GM23248 (cell line): ENCODE data around the gene ADGRL3. TPM values are rescaled to one million over a fixed set of nuclear protein-coding genes. Genes with fewer than 3 reads are reported as not detected.

ENCODE experiments used
- DNase-seq: peaks from one replicate; pipeline ENCODE4 v3.0.0-alpha.2; 2015
- H2AFZ ChIP-seq: fragments of 200-600 bp; sonication (generic); 2 replicates; pipeline ENCODE4 v1.6.1; 2016; ENCODE audit warnings: antibody characterized with exemption
- H3F3A ChIP-seq: fragments of 200-600 bp; sonication (generic); 2 replicates; pipeline ENCODE4 v1.6.1; 2016; ENCODE audit warnings: mild to moderate bottlenecking, antibody characterized with exemption, mixed run types; ENCODE audit not compliant: insufficient read depth
- H3K27ac ChIP-seq: fragments of 200-600 bp; sonication (generic); 2 replicates; pipeline ENCODE4 v1.5.1; 2016; ENCODE audit warnings: mild to moderate bottlenecking
- H3K27me3 ChIP-seq: fragments of 200-600 bp; sonication (generic); replicated peaks from 2 replicates; pipeline ENCODE4 v1.6.1; 2016; ENCODE audit warnings: mild to moderate bottlenecking; ENCODE audit not compliant: insufficient read depth
- H3K36me3 ChIP-seq: fragments of 200-600 bp; sonication (generic); 2 replicates; pipeline ENCODE4 v1.6.1; 2016; ENCODE audit warnings: low read depth, mild to moderate bottlenecking
- H3K4me1 ChIP-seq: fragments of 200-600 bp; sonication (generic); 2 replicates; pipeline ENCODE4 v1.6.1; 2016; ENCODE audit warnings: mild to moderate bottlenecking; ENCODE audit not compliant: insufficient read depth
- H3K4me2 ChIP-seq: fragments of 200-600 bp; sonication (generic); one replicate; pipeline ENCODE4 v1.6.1; 2016; ENCODE audit warnings: mild to moderate bottlenecking; ENCODE audit not compliant: unreplicated experiment
- H3K4me3 ChIP-seq: fragments of 200-600 bp; sonication (generic); 2 replicates; pipeline ENCODE4 v1.5.1; 2016; ENCODE audit warnings: mild to moderate bottlenecking
- H3K79me2 ChIP-seq: fragments of 200-600 bp; sonication (generic); 2 replicates; pipeline ENCODE4 v1.6.1; 2016; ENCODE audit warnings: mild to moderate bottlenecking; ENCODE audit not compliant: insufficient read depth
- H3K9ac ChIP-seq: fragments of 200-600 bp; sonication (generic); 2 replicates; pipeline ENCODE4 v1.6.1; 2016; ENCODE audit warnings: mild to moderate bottlenecking
- H3K9me2 ChIP-seq: fragments of 200-600 bp; sonication (generic); 2 replicates; pipeline ENCODE4 v1.6.1; 2016; ENCODE audit warnings: mixed run types, mild to moderate bottlenecking, moderate library complexity; ENCODE audit not compliant: insufficient read depth
- H3K9me3 ChIP-seq: fragments of 200-600 bp; sonication (generic); one replicate; pipeline ENCODE4 v1.6.1; 2017; ENCODE audit warnings: low read depth
- H4K20me1 ChIP-seq: fragments of 200-600 bp; sonication (generic); 2 replicates; pipeline ENCODE4 v1.6.0; 2016; ENCODE audit not compliant: insufficient read depth
- EZH2 ChIP-seq: fragments of 200-600 bp; sonication (generic); IDR thresholded peaks from 2 replicates; pipeline ENCODE4 v1.6.1; 2018; ENCODE audit warnings: antibody characterized with exemption, mild to moderate bottlenecking; ENCODE audit not compliant: insufficient read depth, poor library complexity, severe bottlenecking
- EZH2phosphoT487 ChIP-seq: fragments of 200-600 bp; sonication (generic); IDR thresholded peaks from 2 replicates; pipeline ENCODE4 v1.6.1; 2018; ENCODE audit warnings: antibody characterized with exemption, moderate library complexity, mild to moderate bottlenecking, low read depth; ENCODE audit not compliant: insufficient read depth
- WGBS, 2 experiments: methylation state at CpG; one replicate each; pipeline ENCODE4 v1.1.6; 2015 to 2017; ENCODE audit warnings: low lambda C conversion rate in 2 of 2, low coverage in 1 of 2; ENCODE audit errors: missing lambda C conversion rate in 2 of 2; 5-methylcytosine and 5-hydroxymethylcytosine counted together
- in situ Hi-C: fragments of 300-500 bp; cut with MboI; formaldehyde crosslinking; loops from 2 replicates; pipeline ENCODE4 v1.15.0; 2020
- polyA plus RNA-seq: library from polyadenylated mRNA; unstranded; fragments of >200 nt; fragmentation: Nextera tagmentation; extraction: Ambion mirVana; gene quantifications from 2 replicates; pipeline ENCODE4 v1.2.1, GENCODE V29; 2016
- total RNA-seq: library from RNA; depleted of rRNA; stranded (reverse); fragments of >200 nt; shearing (Covaris generic); gene quantifications from 2 replicates; pipeline ENCODE4 v1.2.3, GENCODE V29; 2014

The ADGRL3 gene
- total and polyA plus RNA-seq, 2 experiments from 2014 or later, result not detected

DNA sequence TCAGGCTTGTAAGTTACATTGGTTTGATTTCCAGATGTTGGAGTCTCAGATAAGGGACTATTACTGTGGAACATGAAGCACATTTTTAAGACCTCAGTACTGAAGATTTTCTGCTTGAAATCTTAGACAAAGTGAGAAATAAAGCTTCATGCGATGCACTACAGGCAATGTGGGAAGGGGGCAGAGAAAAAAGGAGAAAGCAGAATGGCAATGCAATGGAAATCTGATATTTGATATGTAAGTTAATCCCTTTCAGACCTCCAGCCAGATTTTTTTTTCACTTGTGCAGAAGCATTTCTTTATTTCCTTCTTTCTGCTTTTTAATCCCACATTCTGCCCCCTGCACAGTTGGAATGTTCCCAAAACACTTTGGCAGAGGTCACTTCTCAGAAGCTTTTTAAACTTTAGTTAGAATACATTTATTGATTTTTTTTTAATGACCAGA, 174.3 kb downstream of the ADGRL3 start:
- Histone ChIP-seq H3K9me2 (no peaks in the 10 kb centered on the region), H3K36me3 (no peaks in the 10 kb centered on the region), H3K4me2 (no peak overlapping the region), H3K4me3 (no peak overlapping the region), H3K27ac (no peak overlapping the region), H3K27me3 (no peaks in the 10 kb centered on the region), H3K4me1 (no peaks in the 10 kb centered on the region), H2AFZ (no peak overlapping the region), H3F3A (no peaks in the 10 kb centered on the region), H3K79me2 (no peaks in the 10 kb centered on the region), H3K9me3 (no peaks in the 10 kb centered on the region), H4K20me1 (no peaks in the 10 kb centered on the region), H3K9ac (no peak overlapping the region)
- in situ Hi-C loops, result no loop called here
- WGBS, 2 experiments, result 4 to 15% methylated on average over 1 of the region's 1 CpG
- TF ChIP-seq EZH2phosphoT487, result no peak
- no peak for DNase-seq

DNA sequence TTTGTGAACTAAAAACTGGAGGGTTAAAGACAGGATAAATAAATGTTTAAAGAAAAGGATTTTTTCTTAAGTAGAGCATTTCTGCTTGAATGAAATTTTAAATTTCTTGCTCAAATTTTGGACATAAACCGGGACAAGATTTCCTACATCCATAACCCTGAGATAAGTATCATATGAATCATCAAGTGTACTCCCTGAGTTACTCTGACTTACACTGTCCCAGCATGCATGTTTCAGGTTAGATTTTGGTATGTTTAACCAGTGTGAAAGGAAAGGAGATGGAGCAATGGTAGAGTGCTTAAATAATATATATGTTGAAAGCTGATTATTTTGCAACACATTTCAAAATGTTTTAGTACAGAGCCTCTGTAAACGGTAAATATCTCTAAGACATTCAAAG, 175.2 kb downstream of the ADGRL3 start:
- in situ Hi-C loops, result loop anchor here (25.0 kb wide), 1 partner anchor 88 kb away; no protein-coding TSS in a partner anchor
- Histone ChIP-seq H3K27ac (no peak overlapping the region), H3K9ac (no peak overlapping the region), H3K4me2 (no peak overlapping the region), H3K9me2 (no peaks in the 10 kb centered on the region), H3K4me1 (no peaks in the 10 kb centered on the region), H3K9me3 (no peaks in the 10 kb centered on the region), H2AFZ (no peak overlapping the region), H3F3A (no peaks in the 10 kb centered on the region), H3K79me2 (no peaks in the 10 kb centered on the region), H3K36me3 (no peaks in the 10 kb centered on the region), H4K20me1 (no peaks in the 10 kb centered on the region), H3K4me3 (no peak overlapping the region), H3K27me3 (no peaks in the 10 kb centered on the region)
- no peak for DNase-seq
- WGBS, 2 experiments, result 4 to 7% methylated on average over 2 of the region's 2 CpGs
- no peak for TF ChIP-seq EZH2phosphoT487
- no peak for TF ChIP-seq EZH2

DNA sequence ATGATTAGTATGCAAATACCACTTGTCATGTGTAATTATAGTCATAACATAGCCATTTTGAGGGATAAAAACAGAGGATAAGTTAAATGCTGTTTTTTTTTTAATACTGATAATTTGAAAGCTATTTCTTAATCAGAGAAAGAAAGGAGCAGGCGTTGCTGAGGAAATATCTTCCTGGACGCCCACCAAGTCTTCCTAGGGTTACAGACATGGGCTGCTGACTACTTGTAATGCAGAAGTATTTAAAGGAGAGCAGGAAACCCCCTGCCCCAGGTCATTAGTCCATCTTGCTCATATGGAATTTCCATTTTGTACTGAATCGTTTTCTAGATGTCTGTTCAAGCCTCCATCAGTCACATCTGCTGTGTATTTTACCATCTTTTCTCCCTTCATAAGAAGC, 176.2 kb downstream of the ADGRL3 start:
- Histone ChIP-seq H3K36me3 (no peaks in the 10 kb centered on the region), H3K4me2 (no peak overlapping the region), H2AFZ (no peak overlapping the region), H3K27ac (no peak overlapping the region), H3K4me3 (no peak overlapping the region), H4K20me1 (no peaks in the 10 kb centered on the region), H3F3A (no peaks in the 10 kb centered on the region), H3K27me3 (no peaks in the 10 kb centered on the region), H3K9me3 (no peaks in the 10 kb centered on the region), H3K9ac (no peak overlapping the region), H3K9me2 (no peaks in the 10 kb centered on the region), H3K4me1 (no peaks in the 10 kb centered on the region), H3K79me2 (no peaks in the 10 kb centered on the region)
- in situ Hi-C loops, result loop anchor here (25.0 kb wide), 1 partner anchor 89 kb away; no protein-coding TSS in a partner anchor
- 10 to 11% methylated on average over 3 of the region's 3 CpGs for WGBS, 2 experiments
- TF ChIP-seq EZH2, result no peak
- no peak for TF ChIP-seq EZH2phosphoT487
- DNase-seq, result no peak

DNA sequence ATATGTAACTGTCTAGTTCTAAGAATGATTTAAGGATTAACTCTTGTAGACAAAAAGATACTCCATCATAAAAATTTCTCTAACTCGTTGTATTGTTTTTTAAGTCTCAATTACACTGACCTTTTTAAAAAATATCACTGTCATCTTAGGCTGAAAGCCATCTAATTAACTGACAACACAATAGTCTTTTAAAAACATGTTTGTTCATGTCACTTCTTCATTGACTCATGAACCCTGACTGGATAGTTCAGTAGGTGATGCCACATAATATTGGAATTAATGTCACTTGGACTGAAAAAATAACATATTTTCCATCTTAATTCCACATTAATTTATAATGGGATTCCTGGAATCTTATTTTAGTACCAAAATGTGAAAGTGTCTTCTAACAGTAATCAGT, 179.3 kb downstream of the ADGRL3 start:
- in situ Hi-C loops, result loop anchor here (25.0 kb wide), 1 partner anchor 92 kb away; no protein-coding TSS in a partner anchor
- no peak overlapping the region for H3K4me2 ChIP-seq
- 2 to 6% methylated on average over 1 of the region's 1 CpG for WGBS, 2 experiments
- no peak for TF ChIP-seq EZH2
- TF ChIP-seq EZH2phosphoT487, result no peak
- no peaks in the 10 kb centered on the region for H3K27me3 ChIP-seq
- no peak overlapping the region for H2AFZ ChIP-seq
- no peak for DNase-seq
- no peaks in the 10 kb centered on the region for H3K9me3 ChIP-seq
- no peaks in the 10 kb centered on the region for H3K36me3 ChIP-seq
- no peak overlapping the region for H3K9ac ChIP-seq
- no peaks in the 10 kb centered on the region for H4K20me1 ChIP-seq
- no peaks in the 10 kb centered on the region for H3K79me2 ChIP-seq
- no peaks in the 10 kb centered on the region for H3K4me1 ChIP-seq
- no peaks in the 10 kb centered on the region for H3K9me2 ChIP-seq
- H3K27ac ChIP-seq, result no peak overlapping the region
- H3F3A ChIP-seq, result no peaks in the 10 kb centered on the region
- H3K4me3 ChIP-seq, result no peak overlapping the region

DNA sequence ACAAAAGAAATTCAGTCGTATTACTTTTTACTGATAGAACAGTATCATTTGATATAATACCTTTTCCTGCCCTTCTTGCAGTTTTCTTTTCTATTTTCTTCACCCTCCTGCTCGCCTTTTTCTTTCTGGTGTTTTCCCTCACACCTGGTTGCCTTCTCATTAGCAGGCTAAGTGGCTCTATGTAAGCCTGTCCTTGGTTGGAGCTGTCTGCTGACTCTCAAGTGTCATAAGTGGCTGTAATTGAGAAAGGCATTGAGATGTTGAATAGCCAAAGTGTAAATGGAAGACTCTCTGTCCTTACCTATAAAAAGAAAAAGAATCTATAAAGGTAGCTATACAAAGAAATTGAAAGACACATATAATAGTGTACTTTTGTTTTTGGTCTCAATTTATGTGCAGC, 180.7 kb downstream of the ADGRL3 start:
- H3K4me2 ChIP-seq, result no peak overlapping the region
- no peaks in the 10 kb centered on the region for H3K9me3 ChIP-seq
- H3F3A ChIP-seq, result no peaks in the 10 kb centered on the region
- H3K79me2 ChIP-seq, result no peaks in the 10 kb centered on the region
- no peaks in the 10 kb centered on the region for H3K27me3 ChIP-seq
- H4K20me1 ChIP-seq, result no peaks in the 10 kb centered on the region
- H3K9ac ChIP-seq, result no peak overlapping the region
- no peaks in the 10 kb centered on the region for H3K36me3 ChIP-seq
- in situ Hi-C loops, result loop anchor here (25.0 kb wide), 1 partner anchor 94 kb away; no protein-coding TSS in a partner anchor
- H2AFZ ChIP-seq, result no peak overlapping the region
- H3K4me3 ChIP-seq, result no peak overlapping the region
- no peak overlapping the region for H3K27ac ChIP-seq
- no peaks in the 10 kb centered on the region for H3K4me1 ChIP-seq
- no peak for DNase-seq
- no peak for TF ChIP-seq EZH2
- TF ChIP-seq EZH2phosphoT487, result no peak
- 18 to 26% methylated on average over 2 of the region's 2 CpGs for WGBS, 2 experiments
- H3K9me2 ChIP-seq, result no peaks in the 10 kb centered on the region
